Measurements from ENCODE around the gene COL11A1. TPM values are rescaled to one million over a fixed set of nuclear protein-coding genes. Genes with fewer than 3 reads are reported as not detected.

Gene COL11A1
- total and polyA plus RNA-seq, 2 donors (not counting 3 experiments of a cell fraction or from before 2014, with no cell fraction given) = not detected

GRCh38 chr1:102853136-102853535 lies 255.2 kb downstream of the COL11A1 start:
- H3K4me3 ChIP-seq (replicated peaks in 1 of 3; ENCODE audit: insufficient read depth in 1 of 3, low read depth in 1 of 3, low read length in 3 of 3) = no peak overlapping the region
- H3K79me2 ChIP-seq (ENCODE audit: control insufficient read depth, insufficient read depth, low read length) = no peaks in the 10 kb centered on the region
- intact Hi-C loops (cut with micrococcal nuclease) (no loop called here), dilution Hi-C loops (cut with MboI; ENCODE audit: extremely low pct_ligation_motif_present, low sequenced_read_pairs) (no loop called here)
- no peak overlapping the region for H3K4me2 ChIP-seq (ENCODE audit: insufficient read depth, low read length)
- no peaks in the 10 kb centered on the region for H3K9me3 ChIP-seq (replicated peaks; ENCODE audit: control insufficient read depth, insufficient read depth, low read length)
- DNase-seq (ENCODE audit: low read depth, low spot score) = no peak
- ChIA-PET CTCF (no interaction called here), POLR2A (no interaction called here)
- no peak overlapping the region for H3K27ac ChIP-seq (ENCODE audit: insufficient read depth, low read depth, low read length)
- no peak overlapping the region for H2AFZ ChIP-seq (ENCODE audit: low read depth, low read length)
- H4K20me1 ChIP-seq (replicated peaks; ENCODE audit: control insufficient read depth, extremely low read depth, insufficient read depth, low read length) = no peaks in the 10 kb centered on the region
- H3K27me3 ChIP-seq (ENCODE audit: control insufficient read depth in 2 of 2, insufficient read depth in 2 of 2, low read length in 2 of 2) = no peaks in the 10 kb centered on the region
- no peaks in the 10 kb centered on the region for H3K9me1 ChIP-seq (replicated peaks; ENCODE audit: control insufficient read depth, extremely low read depth, insufficient read depth, low read length)
- H3K9ac ChIP-seq (replicated peaks; ENCODE audit: extremely low read depth, insufficient read depth, low read length) = no peak overlapping the region
- no TSS peak for BruUV-seq (replicated peaks)
- no peaks in the 10 kb centered on the region for H3K36me3 ChIP-seq (ENCODE audit: control insufficient read depth in 2 of 2, extremely low read depth in 1 of 2, insufficient read depth in 2 of 2, low read length in 2 of 2)
- TF ChIP-seq JUN (IDR thresholded peaks at IDR 0.05; ENCODE audit: borderline replicate concordance, insufficient read depth, insufficient read length, low read depth) (no peak), POLR2AphosphoS5 (IDR thresholded peaks at IDR 0.05; ENCODE audit: insufficient read depth, low read depth, low read length) (no peak), FOS (IDR thresholded peaks at IDR 0.05; ENCODE audit: borderline replicate concordance, insufficient read depth, low read length) (no peak), MYC (IDR thresholded peaks at IDR 0.05; ENCODE audit: low read depth, low read length) (no peak), EZH2 (IDR thresholded peaks at IDR 0.05; ENCODE audit: borderline replicate concordance, low read depth, low read length, severe bottlenecking) (no peak), GATA2 (IDR thresholded peaks at IDR 0.05; ENCODE audit: insufficient read depth, insufficient read length, low read depth, low read length) (no peak), POLR2A (IDR thresholded peaks at IDR 0.05; ENCODE audit: low read depth, low read length) (no peak)
- TF ChIP-seq, protein P1, sequence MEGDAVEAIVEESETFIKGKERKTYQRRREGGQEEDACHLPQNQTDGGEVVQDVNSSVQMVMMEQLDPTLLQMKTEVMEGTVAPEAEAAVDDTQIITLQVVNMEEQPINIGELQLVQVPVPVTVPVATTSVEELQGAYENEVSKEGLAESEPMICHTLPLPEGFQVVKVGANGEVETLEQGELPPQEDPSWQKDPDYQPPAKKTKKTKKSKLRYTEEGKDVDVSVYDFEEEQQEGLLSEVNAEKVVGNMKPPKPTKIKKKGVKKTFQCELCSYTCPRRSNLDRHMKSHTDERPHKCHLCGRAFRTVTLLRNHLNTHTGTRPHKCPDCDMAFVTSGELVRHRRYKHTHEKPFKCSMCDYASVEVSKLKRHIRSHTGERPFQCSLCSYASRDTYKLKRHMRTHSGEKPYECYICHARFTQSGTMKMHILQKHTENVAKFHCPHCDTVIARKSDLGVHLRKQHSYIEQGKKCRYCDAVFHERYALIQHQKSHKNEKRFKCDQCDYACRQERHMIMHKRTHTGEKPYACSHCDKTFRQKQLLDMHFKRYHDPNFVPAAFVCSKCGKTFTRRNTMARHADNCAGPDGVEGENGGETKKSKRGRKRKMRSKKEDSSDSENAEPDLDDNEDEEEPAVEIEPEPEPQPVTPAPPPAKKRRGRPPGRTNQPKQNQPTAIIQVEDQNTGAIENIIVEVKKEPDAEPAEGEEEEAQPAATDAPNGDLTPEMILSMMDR (IDR thresholded peaks at IDR 0.05; ENCODE audit: extremely low read depth in 1 of 2, insufficient read depth in 1 of 2, low read depth in 1 of 2, low read length in 2 of 2) = no peak
- TF ChIP-seq, protein P2, sequence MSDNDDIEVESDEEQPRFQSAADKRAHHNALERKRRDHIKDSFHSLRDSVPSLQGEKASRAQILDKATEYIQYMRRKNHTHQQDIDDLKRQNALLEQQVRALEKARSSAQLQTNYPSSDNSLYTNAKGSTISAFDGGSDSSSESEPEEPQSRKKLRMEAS (IDR thresholded peaks at IDR 0.05; ENCODE audit: insufficient read depth, insufficient read length) = no peak
- no peak for FAIRE-seq
- no peaks in the 10 kb centered on the region for H3K4me1 ChIP-seq (ENCODE audit: control insufficient read depth, extremely low read depth, insufficient read depth, low read length)
